H9 (cell line): ENCODE data around the gene GABBR2. TPM values are rescaled to one million over a fixed set of nuclear protein-coding genes. Genes with fewer than 3 reads are reported as not detected.

ENCODE experiments used
- DNase-seq: peaks from one replicate; pipeline ENCODE4 v3.0.0-alpha.2; 2017
- H2AFZ ChIP-seq: one replicate; pipeline ENCODE4 v1.6.1; 2013; ENCODE audit warnings: mild to moderate bottlenecking, low read length, control low read depth, moderate library complexity
- H2AK5ac ChIP-seq: 2 replicates; pipeline ENCODE4 v1.6.1; 2013; ENCODE audit warnings: low read length, control low read depth, mixed read lengths; ENCODE audit not compliant: insufficient read length
- H2BK120ac ChIP-seq: one replicate; pipeline ENCODE4 v1.6.1; 2013; ENCODE audit warnings: low read depth, mild to moderate bottlenecking, low read length, control low read depth, inconsistent platforms; ENCODE audit not compliant: poor library complexity, severe bottlenecking
- H2BK12ac ChIP-seq: 2 replicates; pipeline ENCODE4 v1.6.1; 2013; ENCODE audit warnings: low read length, control low read depth, mixed read lengths, low read depth; ENCODE audit not compliant: insufficient read length
- H2BK15ac ChIP-seq: 2 replicates; pipeline ENCODE4 v1.6.1; 2013; ENCODE audit warnings: low read depth, low read length, control low read depth
- H2BK20ac ChIP-seq: one replicate; pipeline ENCODE4 v1.6.1; 2013; ENCODE audit warnings: low read depth, mild to moderate bottlenecking, low read length, control low read depth, inconsistent platforms; ENCODE audit not compliant: poor library complexity, severe bottlenecking
- H2BK5ac ChIP-seq: 2 replicates; pipeline ENCODE4 v1.6.1; 2013; ENCODE audit warnings: low read length, control low read depth, mixed read lengths; ENCODE audit not compliant: insufficient read length
- H3K14ac ChIP-seq: 2 replicates; pipeline ENCODE4 v1.6.1; 2013; ENCODE audit warnings: low read length, control low read depth; ENCODE audit not compliant: insufficient read depth
- H3K18ac ChIP-seq: 2 replicates; pipeline ENCODE4 v1.6.1; 2013; ENCODE audit warnings: low read depth, mild to moderate bottlenecking, mixed read lengths, low read length, control low read depth; ENCODE audit not compliant: insufficient read length
- H3K23ac ChIP-seq: 2 replicates; pipeline ENCODE4 v1.6.1; 2013; ENCODE audit warnings: low read length, control low read depth, mixed read lengths, low read depth; ENCODE audit not compliant: insufficient read length
- H3K23me2 ChIP-seq: 2 replicates; pipeline ENCODE4 v1.6.1; 2013; ENCODE audit warnings: low read depth, mild to moderate bottlenecking, mixed read lengths, low read length, control low read depth; ENCODE audit not compliant: insufficient read length, poor library complexity, severe bottlenecking
- H3K27ac ChIP-seq: 2 replicates; pipeline ENCODE4 v1.5.1; 2013; ENCODE audit warnings: low read length, control low read depth, mixed read lengths, low read depth; ENCODE audit not compliant: insufficient read length
- H3K27me3 ChIP-seq: 2 replicates; pipeline ENCODE4 v1.6.1; 2013; ENCODE audit warnings: low read length, control low read depth, inconsistent platforms; ENCODE audit not compliant: insufficient read depth
- H3K4ac ChIP-seq: 2 replicates; pipeline ENCODE4 v1.6.1; 2013; ENCODE audit warnings: low read depth, mild to moderate bottlenecking, control low read depth, inconsistent platforms, low read length, moderate library complexity
- H3K4me1 ChIP-seq: 2 replicates; pipeline ENCODE4 v1.6.1; 2013; ENCODE audit warnings: low read length, control low read depth, inconsistent platforms; ENCODE audit not compliant: insufficient read depth
- H3K4me2 ChIP-seq: 2 replicates; pipeline ENCODE4 v1.6.1; 2013; ENCODE audit warnings: low read length, control low read depth, mixed read lengths; ENCODE audit not compliant: insufficient read length, insufficient read depth
- H3K56ac ChIP-seq: 2 replicates; pipeline ENCODE4 v1.6.1; 2013; ENCODE audit warnings: low read depth, mild to moderate bottlenecking, mixed read lengths, low read length, control low read depth; ENCODE audit not compliant: insufficient read length
- H3K79me1 ChIP-seq: 2 replicates; pipeline ENCODE4 v1.6.1; 2013; ENCODE audit warnings: low read depth, mild to moderate bottlenecking, moderate library complexity, low read length, control low read depth, inconsistent platforms; ENCODE audit not compliant: insufficient read depth, poor library complexity, severe bottlenecking
- H3K79me2 ChIP-seq: 2 replicates; pipeline ENCODE4 v1.6.1; 2013; ENCODE audit warnings: low read length, control low read depth, inconsistent platforms; ENCODE audit not compliant: insufficient read depth
- H3K9ac ChIP-seq: 2 replicates; pipeline ENCODE4 v1.6.1; 2013; ENCODE audit warnings: low read length, control low read depth, mixed read lengths; ENCODE audit not compliant: insufficient read length; ENCODE audit errors: extremely low read depth
- H3K9me3 ChIP-seq: one replicate; pipeline ENCODE4 v1.6.1; 2013; ENCODE audit warnings: low read depth, low read length, inconsistent platforms; ENCODE audit not compliant: control insufficient read depth
- H3T11ph ChIP-seq: one replicate; pipeline ENCODE4 v1.6.1; 2013; ENCODE audit warnings: mild to moderate bottlenecking, low read length, control low read depth, inconsistent platforms
- H4K20me1 ChIP-seq: one replicate; pipeline ENCODE4 v1.6.1; 2013; ENCODE audit not compliant: control insufficient read depth, insufficient read length, insufficient read depth
- H4K5ac ChIP-seq: 2 replicates; pipeline ENCODE4 v1.6.1; 2013; ENCODE audit warnings: low read depth, mild to moderate bottlenecking, mixed read lengths, low read length, control low read depth; ENCODE audit not compliant: insufficient read length
- H4K8ac ChIP-seq: replicated peaks from 2 replicates; pipeline ENCODE4 v1.6.1; 2013; ENCODE audit warnings: low read length, control low read depth, mixed read lengths, low read depth; ENCODE audit not compliant: insufficient read length
- H4K91ac ChIP-seq: 2 replicates; pipeline ENCODE4 v1.6.1; 2013; ENCODE audit warnings: low read depth, mild to moderate bottlenecking, moderate library complexity, mixed read lengths, low read length, control low read depth; ENCODE audit not compliant: insufficient read length
- H3K27ac Mint-ChIP-seq, 3 experiments: 2 replicates in 2 of 3; 3 replicates in 1 of 3; pipeline ENCODE4 v1.8.0; 2020 to 2021; ENCODE audit warnings: mixed read lengths in 3 of 3, mild to moderate bottlenecking in 1 of 3, moderate library complexity in 1 of 3
- H3K27me3 Mint-ChIP-seq: 2 replicates; pipeline ENCODE4 v1.8.0; 2021; ENCODE audit warnings: low read depth, mild to moderate bottlenecking, moderate library complexity, mixed read lengths
- H3K36me3 Mint-ChIP-seq, 3 experiments: 2 replicates in 2 of 3; 3 replicates in 1 of 3; pipeline ENCODE4 v1.8.0; 2020 to 2021; ENCODE audit warnings: low read depth in 3 of 3, mixed read lengths in 3 of 3; ENCODE audit not compliant: insufficient read depth in 1 of 3
- H3K4me1 Mint-ChIP-seq, 2 experiments: 2 replicates each; pipeline ENCODE4 v1.8.0; 2020; ENCODE audit warnings: mixed read lengths in 2 of 2
- H3K4me3 Mint-ChIP-seq, 2 experiments: 2 replicates in 1 of 2; 3 replicates in 1 of 2; pipeline ENCODE4 v1.8.0; 2020 to 2021; ENCODE audit warnings: mild to moderate bottlenecking in 2 of 2, mixed read lengths in 2 of 2, moderate library complexity in 1 of 2
- H3K9me3 Mint-ChIP-seq, 2 experiments: 2 replicates in 1 of 2; 3 replicates in 1 of 2; pipeline ENCODE4 v1.8.0; 2020; ENCODE audit warnings: mild to moderate bottlenecking in 2 of 2, mixed read lengths in 2 of 2, moderate library complexity in 1 of 2
- WGBS: extraction: QIAGEN DNeasy Blood & Tissue Kit; methylation state at CpG from one replicate; pipeline ENCODE4 v1.1.7; 2013; ENCODE audit warnings: missing lambda C conversion rate, low lambda C conversion rate, mixed read lengths; ENCODE audit not compliant: insufficient read length; ENCODE audit errors: extremely low coverage; 5-methylcytosine and 5-hydroxymethylcytosine counted together
- total RNA-seq: library from RNA; stranded (reverse); gene quantifications from 2 replicates; pipeline ENCODE4 v1.2.1, GENCODE V29; 2021
- TF ChIP-seq, protein P1 (sequence below): fragments of 200-600 bp; sonication (generic); conservative IDR thresholded peaks from 3 replicates; pipeline ENCODE4 v1.8.0; 2021; ENCODE audit warnings: antibody characterized with exemption, mild to moderate bottlenecking

GABBR2 gene
- total RNA-seq, 1 experiment from 2014 or later = 0.66 TPM

- no peak overlapping the region for H3K27ac Mint-ChIP-seq
- H3K79me1 ChIP-seq = no peaks in the 10 kb centered on the region
- WGBS = no CpG with 5 or more reads among the region's 3 CpGs
- no peak for DNase-seq
- no peaks in the 10 kb centered on the region for H3K9me3 ChIP-seq
- no peak overlapping the region for H3K14ac ChIP-seq
- H2AFZ ChIP-seq = no peak overlapping the region
- peaks cover 4% of the 10 kb centered on the region for H3K27me3 Mint-ChIP-seq
- H3K23me2 ChIP-seq = peaks cover 8% of the 10 kb centered on the region
- H4K8ac ChIP-seq = no peak overlapping the region
- H3K4me3 Mint-ChIP-seq = peak overlapping the region in 1 of 2 experiments; percentile 85; a peak in 1 of 5 replicates
- H3K4me2 ChIP-seq = no peak overlapping the region
- H3K4ac ChIP-seq = no peak overlapping the region
- no peak overlapping the region for H4K91ac ChIP-seq
- peaks cover 30 to 35% of the 10 kb centered on the region in 2 experiments for H3K4me1 Mint-ChIP-seq
- H2BK120ac ChIP-seq = no peak overlapping the region
- H2BK5ac ChIP-seq = no peak overlapping the region
- no peak overlapping the region for H3K56ac ChIP-seq
- peaks cover 3% of the 10 kb centered on the region for H4K20me1 ChIP-seq
- H3K9me3 Mint-ChIP-seq = no peaks in the 10 kb centered on the region
- TF ChIP-seq, protein P1, sequence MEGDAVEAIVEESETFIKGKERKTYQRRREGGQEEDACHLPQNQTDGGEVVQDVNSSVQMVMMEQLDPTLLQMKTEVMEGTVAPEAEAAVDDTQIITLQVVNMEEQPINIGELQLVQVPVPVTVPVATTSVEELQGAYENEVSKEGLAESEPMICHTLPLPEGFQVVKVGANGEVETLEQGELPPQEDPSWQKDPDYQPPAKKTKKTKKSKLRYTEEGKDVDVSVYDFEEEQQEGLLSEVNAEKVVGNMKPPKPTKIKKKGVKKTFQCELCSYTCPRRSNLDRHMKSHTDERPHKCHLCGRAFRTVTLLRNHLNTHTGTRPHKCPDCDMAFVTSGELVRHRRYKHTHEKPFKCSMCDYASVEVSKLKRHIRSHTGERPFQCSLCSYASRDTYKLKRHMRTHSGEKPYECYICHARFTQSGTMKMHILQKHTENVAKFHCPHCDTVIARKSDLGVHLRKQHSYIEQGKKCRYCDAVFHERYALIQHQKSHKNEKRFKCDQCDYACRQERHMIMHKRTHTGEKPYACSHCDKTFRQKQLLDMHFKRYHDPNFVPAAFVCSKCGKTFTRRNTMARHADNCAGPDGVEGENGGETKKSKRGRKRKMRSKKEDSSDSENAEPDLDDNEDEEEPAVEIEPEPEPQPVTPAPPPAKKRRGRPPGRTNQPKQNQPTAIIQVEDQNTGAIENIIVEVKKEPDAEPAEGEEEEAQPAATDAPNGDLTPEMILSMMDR = no peak
- H3K18ac ChIP-seq = no peak overlapping the region
- H3K23ac ChIP-seq = no peak overlapping the region
- peaks cover 2% of the 10 kb centered on the region; the same call in 1 of the 2 replicates for H3K79me2 ChIP-seq
- no peak overlapping the region for H3K27ac ChIP-seq
- H2AK5ac ChIP-seq = no peak overlapping the region
- H3K4me1 ChIP-seq = peaks cover 3% of the 10 kb centered on the region
- H2BK15ac ChIP-seq = no peak overlapping the region
- H3K36me3 Mint-ChIP-seq = peaks cover 0 to 8% (median 0%) of the 10 kb centered on the region in 3 experiments; a peak in 3 of 7 replicates
- no peak overlapping the region for H3T11ph ChIP-seq
- H2BK12ac ChIP-seq = no peak overlapping the region
- no peak overlapping the region for H2BK20ac ChIP-seq
- H4K5ac ChIP-seq = no peak overlapping the region
- H3K9ac ChIP-seq = no peak overlapping the region
- H3K27me3 ChIP-seq = no peaks in the 10 kb centered on the region
Observed at GRCh38 chr9:98253565-98253964, 455.2 kb downstream of the GABBR2 start.
